ENCODE data around the gene CAMSAP1. TPM values are rescaled to one million over a fixed set of nuclear protein-coding genes. Genes with fewer than 3 reads are reported as not detected.

CAMSAP1 gene
- total and polyA plus RNA-seq, 10 of the 15 experiments (the other 5 are each of a cell fraction or from before 2014, with no cell fraction given): 1.4 to 24.7 (median 8.0) TPM

DNA sequence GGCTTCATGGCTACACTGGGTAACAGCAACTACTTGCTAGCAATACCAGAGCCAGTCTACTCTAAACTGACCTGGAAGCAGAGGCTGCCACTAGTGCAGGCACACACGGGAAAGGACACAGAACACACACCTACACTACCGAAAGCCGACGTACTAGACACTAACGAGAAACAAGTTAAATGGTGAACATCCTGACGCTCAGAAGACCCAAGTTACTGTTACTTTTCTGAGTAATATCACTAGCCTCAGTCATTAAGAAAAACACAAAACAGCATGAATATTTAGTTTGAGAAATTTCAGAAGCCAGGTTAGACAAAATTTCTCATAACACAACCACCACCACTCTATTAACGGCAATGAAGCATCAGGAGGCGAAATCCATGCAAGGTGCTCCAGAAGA is 44.5 kb downstream of the CAMSAP1 start:
- RAD21 ChIA-PET (ENCODE audit: unreplicated experiment): no interaction called here
- Histone ChIP-seq H3K27ac (ENCODE audit: control insufficient read depth, insufficient read depth) (no peak overlapping the region), H3K79me2 (ENCODE audit: control insufficient read depth, insufficient read depth, low read length) (no peaks in the 10 kb centered on the region), H3K4me1 (ENCODE audit: control insufficient read depth, insufficient read depth, low read length) (no peaks in the 10 kb centered on the region), H3K9me3 (replicated peaks; ENCODE audit: control insufficient read depth, insufficient read depth, low read length) (no peaks in the 10 kb centered on the region), H3K9ac (ENCODE audit: control insufficient read depth, insufficient read depth, low read length) (no peak overlapping the region), H2AFZ (ENCODE audit: control insufficient read depth, low read depth, low read length) (no peak overlapping the region), H4K20me1 (ENCODE audit: control insufficient read depth, insufficient read depth) (no peaks in the 10 kb centered on the region), H3K27me3 (replicated peaks in 1 of 2; ENCODE audit: control insufficient read depth in 2 of 2, insufficient read depth in 2 of 2, low read length in 1 of 2) (no peaks in the 10 kb centered on the region), H3K4me3 (no peak overlapping the region), H3K36me3 (ENCODE audit: control insufficient read depth in 2 of 2, insufficient read depth in 2 of 2, low read length in 1 of 2) (peaks cover 3 to 8% of the 10 kb centered on the region in 2 experiments), H3K4me2 (ENCODE audit: control insufficient read depth, insufficient read depth) (no peak overlapping the region)
- in situ Hi-C loops (cut with MboI) (no loop called here), intact Hi-C loops (cut with micrococcal nuclease; ENCODE audit: unreplicated experiment) (loop anchor here (5.0 kb wide), 1 partner anchor 44 kb away; the partner anchor contains the start of gene CAMSAP1)
- SMC1A ChIA-PET (ENCODE audit: uncharacterized antibody, unreplicated experiment): no interaction called here
- DNase-seq (ENCODE audit: low read depth, low spot score) (no peak), ATAC-seq (no peak), FAIRE-seq (peak; percentile 66)
- 60% methylated on average over 8 of the region's 8 CpGs for WGBS (ENCODE audit: insufficient coverage, insufficient replicate concordance, low lambda C conversion rate, missing lambda C conversion rate)
- no TSS peak for BruUV-seq (replicated peaks)
- CTCF ChIA-PET: interaction anchor here (1.1 kb wide), 1 partner anchor 62 kb away, joined by 4 read pairs; no protein-coding TSS in a partner anchor
- POLR2A ChIA-PET: no interaction called here
- TF ChIP-seq MYB (IDR thresholded peaks at IDR 0.05; ENCODE audit: borderline replicate concordance, low read depth, low read length): no peak
- no peak for TF ChIP-seq RELA (IDR thresholded peaks at IDR 0.05; ENCODE audit: borderline replicate concordance, partially characterized antibody)
- TF ChIP-seq POLR2A (IDR thresholded peaks at IDR 0.05; ENCODE audit: low read depth, low read length): no peak
- no peak for TF ChIP-seq BHLHE40 (IDR thresholded peaks at IDR 0.05; ENCODE audit: borderline replicate concordance in 1 of 2, low read depth in 2 of 2, low read length in 1 of 2)

DNA sequence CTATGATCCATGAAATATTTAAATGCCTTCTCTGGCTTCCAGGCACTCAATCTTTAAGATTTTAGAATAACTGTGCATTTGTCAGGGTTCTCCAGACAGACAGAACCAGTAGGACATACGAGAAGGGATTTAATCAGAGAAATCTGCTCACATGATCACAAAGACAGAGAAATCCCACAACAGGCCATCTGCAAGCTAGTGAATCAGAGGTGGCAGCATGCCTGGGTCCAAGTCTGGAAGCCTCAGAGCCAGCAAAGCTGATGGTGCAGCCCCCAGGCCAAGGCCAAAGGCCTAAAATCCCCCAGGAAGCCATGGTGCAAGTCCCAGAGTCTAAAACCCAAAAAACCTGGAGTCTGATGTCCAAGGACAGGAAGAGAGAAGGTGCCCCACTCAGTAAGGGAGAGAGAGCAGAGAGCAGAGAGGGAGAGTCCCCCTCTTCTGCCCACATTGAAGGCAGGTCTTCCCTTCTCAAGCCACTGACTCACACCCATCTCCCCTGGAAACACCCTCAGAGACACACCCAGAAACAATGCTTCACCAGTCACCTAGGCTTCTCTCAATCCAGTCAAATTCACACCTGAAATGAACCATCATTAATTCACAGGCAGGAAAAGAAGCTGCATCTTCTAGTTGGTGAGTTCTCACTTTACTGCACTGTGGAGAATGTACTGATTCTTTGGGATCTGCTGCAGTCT is 48.7 kb downstream of the CAMSAP1 start:
- Histone ChIP-seq H3K27me3 (replicated peaks in 1 of 2; ENCODE audit: control insufficient read depth in 2 of 2, insufficient read depth in 2 of 2, low read length in 1 of 2) (no peaks in the 10 kb centered on the region), H3K4me1 (ENCODE audit: control insufficient read depth, insufficient read depth, low read length) (no peaks in the 10 kb centered on the region), H3K36me3 (ENCODE audit: control insufficient read depth in 2 of 2, insufficient read depth in 2 of 2, low read length in 1 of 2) (peaks cover 4 to 8% of the 10 kb centered on the region in 2 experiments), H3K79me2 (ENCODE audit: control insufficient read depth, insufficient read depth, low read length) (no peaks in the 10 kb centered on the region), H2AFZ (ENCODE audit: control insufficient read depth, low read depth, low read length) (no peak overlapping the region), H3K9me3 (replicated peaks; ENCODE audit: control insufficient read depth, insufficient read depth, low read length) (no peaks in the 10 kb centered on the region), H3K4me3 (no peak overlapping the region), H4K20me1 (ENCODE audit: control insufficient read depth, insufficient read depth) (no peaks in the 10 kb centered on the region), H3K27ac (ENCODE audit: control insufficient read depth, insufficient read depth) (no peak overlapping the region), H3K9ac (ENCODE audit: control insufficient read depth, insufficient read depth, low read length) (no peak overlapping the region), H3K4me2 (ENCODE audit: control insufficient read depth, insufficient read depth) (no peak overlapping the region)
- in situ Hi-C loops (cut with MboI) (no loop called here), intact Hi-C loops (cut with micrococcal nuclease; ENCODE audit: unreplicated experiment) (no loop called here)
- CTCF ChIA-PET: interaction anchor here (1.5 kb wide), 1 partner anchor 14 kb away, joined by 3 read pairs; no protein-coding TSS in a partner anchor
- 100% methylated on average over 1 of the region's 1 CpG for WGBS (ENCODE audit: insufficient coverage, insufficient replicate concordance, low lambda C conversion rate, missing lambda C conversion rate)
- POLR2A ChIA-PET: no interaction called here
- no peak for TF ChIP-seq EED (IDR thresholded peaks at IDR 0.05; ENCODE audit: low read depth)
- TF ChIP-seq SPI1 (IDR thresholded peaks at IDR 0.05; ENCODE audit: borderline replicate concordance, insufficient read depth, low read depth, low read length): no peak
- TF ChIP-seq PML (IDR thresholded peaks at IDR 0.05; ENCODE audit: low read length): no peak
- TF ChIP-seq, protein P1, sequence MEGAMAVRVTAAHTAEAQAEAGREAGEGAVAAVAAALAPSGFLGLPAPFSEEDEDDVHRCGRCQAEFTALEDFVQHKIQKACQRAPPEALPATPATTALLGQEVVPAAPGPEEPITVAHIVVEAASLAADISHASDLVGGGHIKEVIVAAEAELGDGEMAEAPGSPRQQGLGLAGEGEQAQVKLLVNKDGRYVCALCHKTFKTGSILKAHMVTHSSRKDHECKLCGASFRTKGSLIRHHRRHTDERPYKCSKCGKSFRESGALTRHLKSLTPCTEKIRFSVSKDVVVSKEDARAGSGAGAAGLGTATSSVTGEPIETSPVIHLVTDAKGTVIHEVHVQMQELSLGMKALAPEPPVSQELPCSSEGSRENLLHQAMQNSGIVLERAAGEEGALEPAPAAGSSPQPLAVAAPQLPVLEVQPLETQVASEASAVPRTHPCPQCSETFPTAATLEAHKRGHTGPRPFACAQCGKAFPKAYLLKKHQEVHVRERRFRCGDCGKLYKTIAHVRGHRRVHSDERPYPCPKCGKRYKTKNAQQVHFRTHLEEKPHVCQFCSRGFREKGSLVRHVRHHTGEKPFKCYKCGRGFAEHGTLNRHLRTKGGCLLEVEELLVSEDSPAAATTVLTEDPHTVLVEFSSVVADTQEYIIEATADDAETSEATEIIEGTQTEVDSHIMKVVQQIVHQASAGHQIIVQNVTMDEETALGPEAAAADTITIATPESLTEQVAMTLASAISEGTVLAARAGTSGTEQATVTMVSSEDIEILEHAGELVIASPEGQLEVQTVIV (IDR thresholded peaks at IDR 0.05; ENCODE audit: borderline replicate concordance, partially characterized antibody): no peak
- TF ChIP-seq, protein P2, sequence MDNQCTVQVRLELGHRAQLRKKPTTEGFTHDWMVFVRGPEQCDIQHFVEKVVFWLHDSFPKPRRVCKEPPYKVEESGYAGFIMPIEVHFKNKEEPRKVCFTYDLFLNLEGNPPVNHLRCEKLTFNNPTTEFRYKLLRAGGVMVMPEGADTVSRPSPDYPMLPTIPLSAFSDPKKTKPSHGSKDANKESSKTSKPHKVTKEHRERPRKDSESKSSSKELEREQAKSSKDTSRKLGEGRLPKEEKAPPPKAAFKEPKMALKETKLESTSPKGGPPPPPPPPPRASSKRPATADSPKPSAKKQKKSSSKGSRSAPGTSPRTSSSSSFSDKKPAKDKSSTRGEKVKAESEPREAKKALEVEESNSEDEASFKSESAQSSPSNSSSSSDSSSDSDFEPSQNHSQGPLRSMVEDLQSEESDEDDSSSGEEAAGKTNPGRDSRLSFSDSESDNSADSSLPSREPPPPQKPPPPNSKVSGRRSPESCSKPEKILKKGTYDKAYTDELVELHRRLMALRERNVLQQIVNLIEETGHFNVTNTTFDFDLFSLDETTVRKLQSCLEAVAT (IDR thresholded peaks at IDR 0.05): no peak
- FAIRE-seq: no peak
- DNase-seq (ENCODE audit: low read depth, low spot score): no peak
- TSS peak; percentile 20 for BruUV-seq (replicated peaks)
- ATAC-seq: no peak
- RAD21 ChIA-PET (ENCODE audit: unreplicated experiment): no interaction called here
- SMC1A ChIA-PET (ENCODE audit: uncharacterized antibody, unreplicated experiment): interaction anchor here (0.7 kb wide), 1 partner anchor 45 kb away, joined by 3 read pairs; no protein-coding TSS in a partner anchor
